CD4-positive, alpha-beta memory T cell (primary cell): ENCODE data around the gene GDI1. TPM values are rescaled to one million over a fixed set of nuclear protein-coding genes. Genes with fewer than 3 reads are reported as not detected.

Source experiments
- CTCF ChIA-PET: fragments of 350-600 bp; sonication (Branson Sonifier 250); formaldehyde crosslinking; loops from one replicate; lab custom pipeline; 2021; ENCODE audit warnings: inconsistent platforms; ENCODE audit not compliant: partially characterized antibody; lab: Charles Lee
- POLR2A ChIA-PET: fragments of 350-600 bp; sonication (Branson Sonifier 250); formaldehyde crosslinking; loops from one replicate; lab custom pipeline; 2021; ENCODE audit not compliant: partially characterized antibody; lab: Charles Lee
- DNase-seq, 5 donors: peaks; one replicate each; pipeline versions ENCODE4 v3.0.0 to v3.0.0-alpha.2; 2020 to 2022; ENCODE audit warnings: mixed read lengths in 1 of 5
- H3K27ac ChIP-seq: one replicate; pipeline ENCODE4 v1.7.0; 2013; ENCODE audit warnings: low read depth, low read length
- H3K27me3 ChIP-seq: 2 replicates; pipeline ENCODE4 v1.7.0; 2013; ENCODE audit warnings: mild to moderate bottlenecking, low read length, moderate library complexity; ENCODE audit not compliant: insufficient read depth
- H3K36me3 ChIP-seq: 2 replicates; pipeline ENCODE4 v1.7.0; 2013; ENCODE audit warnings: mild to moderate bottlenecking, low read length, moderate library complexity; ENCODE audit not compliant: insufficient read depth
- H3K4me1 ChIP-seq: 2 replicates; pipeline ENCODE4 v1.7.0; 2013; ENCODE audit warnings: mild to moderate bottlenecking, low read length, moderate library complexity; ENCODE audit not compliant: insufficient read depth
- H3K4me3 ChIP-seq, 2 donors: one replicate each; pipeline ENCODE4 v1.7.0; 2013; ENCODE audit warnings: low read length in 2 of 2, mild to moderate bottlenecking in 1 of 2
- H3K9me3 ChIP-seq, 2 donors: one replicate each; pipeline ENCODE4 v1.7.0; 2013; ENCODE audit warnings: low read length in 2 of 2, control low read depth in 1 of 2; ENCODE audit not compliant: control insufficient read depth in 1 of 2
- H3K27ac Mint-ChIP-seq, 7 donors: one replicate each; pipeline ENCODE4 v1.8.0; 2020 to 2021; ENCODE audit warnings: mixed read lengths in 7 of 7, mild to moderate bottlenecking in 6 of 7, inconsistent platforms in 3 of 7, moderate library complexity in 3 of 7
- H3K27me3 Mint-ChIP-seq, 2 donors: one replicate each; pipeline ENCODE4 v1.8.0; 2020 to 2021; ENCODE audit warnings: mixed read lengths in 2 of 2
- H3K36me3 Mint-ChIP-seq, 2 donors: one replicate each; pipeline ENCODE4 v1.8.0; 2020 to 2021; ENCODE audit warnings: mixed read lengths in 2 of 2, inconsistent platforms in 1 of 2, mild to moderate bottlenecking in 1 of 2
- H3K4me1 Mint-ChIP-seq, 4 donors: one replicate each; pipeline ENCODE4 v1.8.0; 2020 to 2021; ENCODE audit warnings: mixed read lengths in 4 of 4, mild to moderate bottlenecking in 1 of 4
- H3K4me3 Mint-ChIP-seq, 8 donors: one replicate each; pipeline ENCODE4 v1.8.0; 2020 to 2021; ENCODE audit warnings: mixed read lengths in 8 of 8, mild to moderate bottlenecking in 7 of 8, moderate library complexity in 6 of 8, inconsistent platforms in 3 of 8
- H3K9me3 Mint-ChIP-seq, 8 donors: one replicate each; pipeline ENCODE4 v1.8.0; 2020 to 2021; ENCODE audit warnings: mixed read lengths in 8 of 8, mild to moderate bottlenecking in 5 of 8, inconsistent platforms in 3 of 8, moderate library complexity in 1 of 8
- intact Hi-C: fragments of 100-400 bp; cut with micrococcal nuclease; formaldehyde crosslinking; loops from one replicate; pipeline ENCODE4 v1.15.1; 2023
- microRNA-seq: library from miRNA; unstranded; fragments of <30 nt; microRNA quantifications from one replicate; pipeline ENCODE4 v1.2.0, GENCODE V29; 2021; ENCODE audit warnings: borderline replicate concordance, borderline number of aligned reads, borderline microRNAs expressed, mixed read lengths
- polyA plus RNA-seq, 2 donors: library from polyadenylated mRNA; unstranded; fragments of 300-500 nt; fragmentation: Illumina TruSeq; gene quantifications; one replicate each; pipeline ENCODE4 v1.2.3, GENCODE V29; 2021
- total RNA-seq, 2 experiments: library from RNA; stranded (reverse); gene quantifications; one replicate each; pipeline ENCODE4 v1.2.3, GENCODE V29; 2021

Gene GDI1
- total and polyA plus RNA-seq, 4 experiments from 2014 or later, result 48.2 to 220 (median 138) TPM

DNA sequence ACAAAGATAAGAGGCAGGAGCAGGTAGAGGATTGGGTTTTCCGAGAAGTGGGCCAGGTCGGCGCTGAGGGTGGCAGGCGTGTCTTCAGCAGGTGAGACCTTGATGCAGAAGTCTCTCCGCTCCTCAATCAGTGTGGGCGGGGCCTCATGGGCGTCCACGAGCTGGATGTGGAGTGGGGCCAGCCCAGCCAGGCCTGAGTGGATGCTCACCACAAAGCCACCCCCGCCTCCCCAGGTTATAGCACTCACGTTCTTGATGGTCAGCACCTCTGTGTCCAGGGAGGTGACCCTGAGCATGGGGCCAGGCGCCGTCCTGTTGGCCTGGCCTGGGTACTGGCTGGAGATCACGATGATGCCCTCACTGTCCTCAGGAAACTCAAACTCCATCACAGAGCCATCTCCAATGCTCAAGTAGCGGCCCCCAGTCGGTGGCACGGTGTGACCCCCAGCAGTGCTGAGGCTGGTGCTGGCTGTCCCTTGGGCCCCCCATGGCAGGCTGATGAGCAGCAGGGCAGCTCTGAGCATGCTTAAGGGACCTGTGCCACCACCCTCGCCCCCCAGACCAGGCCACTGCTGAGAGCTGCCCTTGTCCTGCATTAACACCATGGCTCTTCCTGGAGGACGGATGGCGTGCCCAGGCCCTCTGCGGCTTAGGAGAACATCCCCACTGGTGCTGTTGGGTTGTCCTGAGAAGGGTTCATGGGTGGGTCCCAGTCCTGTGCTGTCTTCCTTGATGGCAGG lies 51.6 kb downstream of the GDI1 start:
- no peaks in the 10 kb centered on the region for H3K27me3 ChIP-seq
- peaks cover 0 to 7% of the 10 kb centered on the region in 2 donors for H3K36me3 Mint-ChIP-seq
- H3K36me3 ChIP-seq, result no peaks in the 10 kb centered on the region
- peak overlapping the region in 6 of 8 donors; percentile 21 to 89 (median 46) for H3K4me3 Mint-ChIP-seq
- intact Hi-C loops, result no loop called here
- H3K4me1 ChIP-seq, result peaks cover 44% of the 10 kb centered on the region
- no peaks in the 10 kb centered on the region for H3K27me3 Mint-ChIP-seq
- H3K9me3 ChIP-seq, result no peaks in the 10 kb centered on the region
- DNase-seq, result no peak
- peak overlapping the region in 6 of 7 donors; percentile 22 to 90 (median 68) for H3K27ac Mint-ChIP-seq
- H3K27ac ChIP-seq, result no peak overlapping the region
- H3K9me3 Mint-ChIP-seq, result no peaks in the 10 kb centered on the region
- ChIA-PET CTCF (interaction anchor here (1.5 to 3.4 kb wide), 2 partner anchors 39 to 60 kb away, joined by 4 to 10 read pairs; partner anchors contain the start of gene ATP6AP1), POLR2A (interaction anchor here (0.7 to 8.9 kb wide), 10 partner anchors 8 to 139 kb away, joined by 3 to 111 read pairs (median 26); partner anchors contain the start of genes FAM3A, LAGE3, PLXNA3 and RPL10)
- H3K4me3 ChIP-seq, result no peak overlapping the region
- H3K4me1 Mint-ChIP-seq, result peaks cover 5 to 41% (median 16%) of the 10 kb centered on the region in 4 donors

DNA sequence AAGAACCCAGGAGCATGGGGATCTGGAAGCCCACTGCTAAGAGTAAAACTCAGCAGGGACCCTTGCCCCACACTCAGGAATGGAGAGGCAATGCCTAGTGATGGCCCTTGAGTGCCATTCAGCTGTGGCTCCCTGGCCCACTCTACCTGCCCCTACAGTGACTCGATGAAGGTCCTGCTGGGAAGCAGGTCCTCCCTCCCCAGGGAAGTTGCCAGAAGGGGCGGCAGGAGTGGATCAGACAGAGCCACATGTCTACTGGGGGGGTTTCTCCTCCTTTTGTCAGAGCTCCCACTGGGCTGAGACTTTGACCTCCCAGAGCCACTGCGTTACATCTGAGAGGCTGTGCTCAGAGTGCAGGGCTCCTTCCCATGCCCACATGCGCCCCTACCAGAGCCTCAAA lies 52.2 kb downstream of the GDI1 start:
- peak overlapping the region in 1 of 2 donors; percentile 46 for H3K4me3 ChIP-seq
- no peaks in the 10 kb centered on the region for H3K36me3 ChIP-seq
- peaks cover 42% of the 10 kb centered on the region for H3K4me1 ChIP-seq
- ChIA-PET POLR2A (interaction anchor here (0.7 to 8.9 kb wide), 15 partner anchors 9 to 562 kb away, joined by 3 to 111 read pairs (median 8); partner anchors contain the start of genes FAM50A, FLNA, LAGE3 and PLXNA3), CTCF (interaction anchor here (0.9 to 1.5 kb wide), 2 partner anchors 45 to 60 kb away, joined by 3 to 4 read pairs; partner anchors contain the start of gene ATP6AP1)
- Mint-ChIP-seq H3K27me3 (no peaks in the 10 kb centered on the region), H3K4me3 (peak overlapping the region; percentile 84 to 89 (median 88)), H3K9me3 (no peaks in the 10 kb centered on the region), H3K27ac (peak overlapping the region; percentile 46 to 95 (median 90)), H3K4me1 (peaks cover 5 to 41% (median 16%) of the 10 kb centered on the region in 4 donors), H3K36me3 (peaks cover 0 to 7% of the 10 kb centered on the region in 2 donors)
- no peak overlapping the region for H3K27ac ChIP-seq
- H3K9me3 ChIP-seq, result no peaks in the 10 kb centered on the region
- H3K27me3 ChIP-seq, result no peaks in the 10 kb centered on the region
- intact Hi-C loops, result no loop called here
- DNase-seq, result no peak

DNA sequence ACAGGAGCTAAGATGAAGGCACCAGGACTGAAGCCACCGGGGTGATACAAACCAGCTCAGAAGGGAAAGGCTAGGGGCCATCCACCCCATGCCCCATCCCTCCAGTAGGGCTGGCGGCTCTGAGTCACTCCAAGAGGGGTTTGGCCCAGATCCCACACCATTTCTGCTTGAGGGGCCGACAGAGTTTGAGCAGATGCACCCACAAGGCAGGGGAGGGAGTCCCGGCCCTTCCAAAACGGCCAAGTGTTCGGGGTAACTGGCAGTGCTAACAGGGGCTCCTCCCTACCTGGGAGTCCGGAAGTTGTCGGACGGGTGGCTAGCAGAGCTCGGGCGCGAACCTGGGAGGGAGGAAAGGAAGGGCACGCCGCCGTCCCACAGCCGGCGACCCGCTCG lies 53.1 kb downstream of the GDI1 start:
- Histone ChIP-seq H3K27me3 (no peaks in the 10 kb centered on the region), H3K4me3 (peak overlapping the region; percentile 42 to 46), H3K4me1 (peaks cover 33% of the 10 kb centered on the region), H3K27ac (peak overlapping the region; percentile 71), H3K9me3 (no peaks in the 10 kb centered on the region), H3K36me3 (no peaks in the 10 kb centered on the region)
- POLR2A ChIA-PET, result interaction anchor here (0.7 to 8.9 kb wide), 23 partner anchors 8 to 563 kb away, joined by 3 to 111 read pairs (median 7); partner anchors contain the start of genes ATP6AP1, FAM3A, FAM50A and FLNA
- H3K9me3 Mint-ChIP-seq, result no peaks in the 10 kb centered on the region
- peaks cover 0 to 7% of the 10 kb centered on the region in 2 donors for H3K36me3 Mint-ChIP-seq
- H3K27me3 Mint-ChIP-seq, result no peaks in the 10 kb centered on the region
- DNase-seq, result peak in 2 of 5 donors; percentile 29 to 54
- intact Hi-C loops, result loop anchor here (1.0 to 10.0 kb wide), 5 partner anchors 11 to 395 kb away; partner anchors contain the start of genes FAM3A, FAM50A, LAGE3 and MECP2
- H3K4me1 Mint-ChIP-seq, result peaks cover 5 to 36% (median 16%) of the 10 kb centered on the region in 4 donors
- peak overlapping the region; percentile 90 to 95 (median 91) for H3K27ac Mint-ChIP-seq
- CTCF ChIA-PET, result interaction anchor here (0.6 to 2.1 kb wide), 6 partner anchors 37 to 91 kb away, joined by 3 to 5 read pairs (median 4); partner anchors contain the start of gene ATP6AP1
- H3K4me3 Mint-ChIP-seq, result peak overlapping the region; percentile 84 to 89 (median 88)

DNA sequence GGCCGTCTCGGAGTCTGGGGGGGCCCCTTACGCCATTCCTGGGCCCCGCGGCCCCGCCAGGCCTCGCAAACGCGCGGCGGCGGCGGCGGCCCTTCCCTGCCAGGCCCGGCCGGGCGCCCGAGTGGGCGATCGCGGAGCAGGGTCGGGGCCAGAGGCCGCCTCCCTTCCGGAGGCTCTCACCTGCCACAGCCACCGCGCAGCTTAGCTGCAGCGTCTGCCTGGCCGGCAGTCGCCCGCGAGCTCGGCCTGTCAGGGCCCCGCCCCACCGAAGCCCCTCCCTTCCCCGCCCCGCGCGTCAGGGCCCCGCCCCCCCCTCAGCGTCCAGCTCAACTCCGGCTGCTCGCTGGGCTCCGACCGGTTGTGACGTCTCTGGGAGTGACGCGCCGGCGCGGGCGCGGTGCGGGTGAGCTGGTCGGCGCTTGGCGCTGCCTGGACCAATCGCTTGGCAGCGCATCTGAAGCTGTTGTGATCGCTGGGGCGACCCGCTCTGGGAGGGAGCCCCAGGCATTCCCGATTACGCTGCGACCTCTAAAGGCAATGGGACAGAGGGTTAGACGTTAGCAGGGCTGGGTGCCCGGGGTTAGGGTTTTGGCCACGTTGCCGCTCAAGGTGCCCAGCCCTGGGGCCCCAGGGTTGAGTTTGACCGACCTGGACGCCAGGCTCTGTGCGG lies 53.6 kb downstream of the GDI1 start, which contains the start of gene SLC10A3:
Gene SLC10A3, minus strand, starts transcription at position 216 of the 670 bp plus-strand sequence. CDS start 1,689 bp downstream, outside the sequence.
- peak; percentile 83 to 92 (median 86) for DNase-seq
- peak within 1 kb of the TSS; percentile 90 to 97 (median 93) for H3K27ac Mint-ChIP-seq
- H3K4me1 ChIP-seq, result peaks cover 28% of the 10 kb centered on the region
- no peaks in the 10 kb centered on the region for H3K9me3 Mint-ChIP-seq
- H3K36me3 ChIP-seq, result no peaks in the 10 kb centered on the region
- H3K27ac ChIP-seq, result peak within 1 kb of the TSS; percentile 71
- H3K27me3 ChIP-seq, result no peaks in the 10 kb centered on the region
- H3K36me3 Mint-ChIP-seq, result peaks cover 0 to 7% of the 10 kb centered on the region in 2 donors
- H3K9me3 ChIP-seq, result no peaks in the 10 kb centered on the region
- no peaks in the 10 kb centered on the region for H3K27me3 Mint-ChIP-seq
- ChIA-PET CTCF (interaction anchor here (0.6 to 2.1 kb wide), 4 partner anchors 36 to 92 kb away, joined by 3 to 5 read pairs (median 4); partner anchors contain the start of gene ATP6AP1), POLR2A (interaction anchor here (0.5 to 8.9 kb wide), 24 partner anchors 7 to 564 kb away, joined by 3 to 111 read pairs (median 6); partner anchors contain the start of genes ATP6AP1, FAM3A, FAM50A and FLNA)
- peak within 1 kb of the TSS; percentile 87 to 93 (median 89) for H3K4me3 Mint-ChIP-seq
- peaks cover 5 to 31% (median 16%) of the 10 kb centered on the region in 4 donors for H3K4me1 Mint-ChIP-seq
- intact Hi-C loops, result loop anchor here (1.0 to 10.0 kb wide), 5 partner anchors 11 to 396 kb away; partner anchors contain the start of genes FAM3A, FAM50A, LAGE3 and MECP2
- H3K4me3 ChIP-seq, result peak within 1 kb of the TSS; percentile 42 to 57

Small RNA genes lying within 50 kb of the gene (microRNA-seq; reads per million reads assigned to microRNA genes)
- gene MIR6858, result not detected

Other genes with a start within 250 kb of the GDI1 start
- not detected for gene OPN1MW2, start 217.4 kb upstream of the GDI1 start, total RNA-seq
- not detected for gene OPN1MW2, start 217.4 kb upstream of the GDI1 start, polyA plus RNA-seq
- not detected for gene OPN1MW3, start 179.6 kb upstream of the GDI1 start, total RNA-seq
- not detected for gene OPN1MW3, start 179.6 kb upstream of the GDI1 start, polyA plus RNA-seq
- gene TEX28, start 142.0 kb upstream of the GDI1 start, total RNA-seq, result not detected
- not detected for gene TEX28, start 142.0 kb upstream of the GDI1 start, polyA plus RNA-seq
- 1 to 10 TPM in 1 of 2 experiments, under 1 TPM in 1; 0.32 to 1.9 TPM for gene TKTL1, start 141.4 kb upstream of the GDI1 start, total RNA-seq
- gene TKTL1, start 141.4 kb upstream of the GDI1 start, polyA plus RNA-seq, result 10 to 100 TPM; 19.3 to 44.1 TPM
- gene FLNA, start 62.5 kb upstream of the GDI1 start, total RNA-seq, result 100 to 1,000 TPM; 839 to 871 TPM
- 100 to 1,000 TPM in 1 of 2 donors, 10 to 100 TPM in 1; 87.4 to 683 TPM for gene FLNA, start 62.5 kb upstream of the GDI1 start, polyA plus RNA-seq
- 10 to 100 TPM; 84.3 to 88.7 TPM for gene EMD, start 57.9 kb upstream of the GDI1 start, total RNA-seq
- 10 to 100 TPM; 30.3 to 38.2 TPM for gene EMD, start 57.9 kb upstream of the GDI1 start, polyA plus RNA-seq
- 1,000 to 10,000 TPM; 5,157 to 5,386 TPM for gene RPL10, start 38.8 kb upstream of the GDI1 start, total RNA-seq
- gene RPL10, start 38.8 kb upstream of the GDI1 start, polyA plus RNA-seq, result 1,000 to 10,000 TPM; 4,018 to 5,740 TPM
- gene DNASE1L1, start 27.9 kb upstream of the GDI1 start, total RNA-seq, result 10 to 100 TPM; 25.3 to 26.3 TPM
- 10 to 100 TPM; 14.0 to 16.2 TPM for gene DNASE1L1, start 27.9 kb upstream of the GDI1 start, polyA plus RNA-seq
- 100 to 1,000 TPM; 139 to 141 TPM for gene TAFAZZIN, start 25.6 kb upstream of the GDI1 start, total RNA-seq
- gene TAFAZZIN, start 25.6 kb upstream of the GDI1 start, polyA plus RNA-seq, result 10 to 100 TPM; 47.3 to 48.2 TPM
- 10 to 100 TPM; 60.4 to 62.6 TPM for gene ATP6AP1, start 8.5 kb upstream of the GDI1 start, total RNA-seq
- gene ATP6AP1, start 8.5 kb upstream of the GDI1 start, polyA plus RNA-seq, result 100 to 1,000 TPM; 114 to 149 TPM
- gene FAM50A, start 7.0 kb downstream of the GDI1 start, total RNA-seq, result 10 to 100 TPM; 65.2 to 70.3 TPM
- 10 to 100 TPM; 35.6 to 68.1 TPM for gene FAM50A, start 7.0 kb downstream of the GDI1 start, polyA plus RNA-seq
- 10 to 100 TPM; 78.8 to 90.3 TPM for gene PLXNA3, start 21.1 kb downstream of the GDI1 start, total RNA-seq
- gene PLXNA3, start 21.1 kb downstream of the GDI1 start, polyA plus RNA-seq, result 1 to 10 TPM in 1 of 2 donors, under 1 TPM in 1; 0.29 to 1.2 TPM
- 10 to 100 TPM; 18.5 to 19.3 TPM for gene LAGE3, start 42.1 kb downstream of the GDI1 start, total RNA-seq
- 10 to 100 TPM; 46.0 to 58.0 TPM for gene LAGE3, start 42.1 kb downstream of the GDI1 start, polyA plus RNA-seq
- gene UBL4A, start 49.5 kb downstream of the GDI1 start, total RNA-seq, result 10 to 100 TPM; 33.2 to 41.3 TPM
- 10 to 100 TPM; 56.9 to 66.8 TPM for gene UBL4A, start 49.5 kb downstream of the GDI1 start, polyA plus RNA-seq
- gene SLC10A3, start 53.5 kb downstream of the GDI1 start, total RNA-seq, result 10 to 100 TPM; 22.5 to 23.7 TPM
- gene SLC10A3, start 53.5 kb downstream of the GDI1 start, polyA plus RNA-seq, result 10 to 100 TPM; 61.4 to 62.3 TPM
- 10 to 100 TPM; 51.0 to 51.8 TPM for gene FAM3A, start 79.1 kb downstream of the GDI1 start, total RNA-seq
- gene FAM3A, start 79.1 kb downstream of the GDI1 start, polyA plus RNA-seq, result 10 to 100 TPM; 18.4 to 20.2 TPM
- gene G6PD, start 109.7 kb downstream of the GDI1 start, total RNA-seq, result 10 to 100 TPM; 45.4 to 46.0 TPM
- gene G6PD, start 109.7 kb downstream of the GDI1 start, polyA plus RNA-seq, result 1 to 10 TPM; 1.7 to 3.8 TPM
- 10 to 100 TPM; 44.4 to 44.7 TPM for gene IKBKG, start 110.5 kb downstream of the GDI1 start, total RNA-seq
- gene IKBKG, start 110.5 kb downstream of the GDI1 start, polyA plus RNA-seq, result 10 to 100 TPM; 28.2 to 34.6 TPM
- not detected for gene CTAG1A, start 148.0 kb downstream of the GDI1 start, total RNA-seq
- gene CTAG1A, start 148.0 kb downstream of the GDI1 start, polyA plus RNA-seq, result not detected
- not detected for gene CTAG1B, start 182.1 kb downstream of the GDI1 start, total RNA-seq
- gene CTAG1B, start 182.1 kb downstream of the GDI1 start, polyA plus RNA-seq, result not detected
- not detected for gene CTAG2, start 216.4 kb downstream of the GDI1 start, total RNA-seq
- gene CTAG2, start 216.4 kb downstream of the GDI1 start, polyA plus RNA-seq, result not detected